Hepatocyte (in vitro differentiated cells): ENCODE results near the gene ZNF829. TPM values are rescaled to one million over a fixed set of nuclear protein-coding genes. Genes with fewer than 3 reads are reported as not detected.

ENCODE experiments used
- DNase-seq: peaks from one replicate; pipeline ENCODE4 v3.0.0-alpha.2; 2016; ENCODE audit warnings: low spot score
- H2AFZ ChIP-seq: fragments of 200-600 bp; sonication (generic); 2 replicates; pipeline ENCODE4 v1.6.0; 2016; ENCODE audit warnings: antibody characterized with exemption, mild to moderate bottlenecking
- H3K27ac ChIP-seq: fragments of 200-600 bp; sonication (generic); 2 replicates; pipeline ENCODE4 v1.5.1; 2016; ENCODE audit warnings: mild to moderate bottlenecking
- H3K27me3 ChIP-seq: fragments of 200-600 bp; sonication (generic); 2 replicates; pipeline ENCODE4 v1.6.1; 2016
- H3K36me3 ChIP-seq: fragments of 200-600 bp; sonication (generic); replicated peaks from 2 replicates; pipeline ENCODE4 v1.5.1; 2016; ENCODE audit warnings: low read depth; ENCODE audit not compliant: insufficient read depth
- H3K4me1 ChIP-seq: fragments of 200-600 bp; sonication (generic); 2 replicates; pipeline ENCODE4 v1.5.1; 2016; ENCODE audit warnings: mild to moderate bottlenecking, moderate library complexity; ENCODE audit not compliant: insufficient read depth
- H3K4me2 ChIP-seq: fragments of 200-600 bp; sonication (generic); 2 replicates; pipeline ENCODE4 v1.6.0; 2016
- H3K4me3 ChIP-seq: fragments of 200-600 bp; sonication (generic); 2 replicates; pipeline ENCODE4 v1.5.1; 2016; ENCODE audit warnings: mild to moderate bottlenecking
- H3K79me2 ChIP-seq: fragments of 200-600 bp; sonication (generic); 2 replicates; pipeline ENCODE4 v1.6.0; 2017; ENCODE audit warnings: mild to moderate bottlenecking
- H3K9me2 ChIP-seq: fragments of 200-600 bp; sonication (generic); replicated peaks from 2 replicates; pipeline ENCODE4 v1.6.0; 2017; ENCODE audit warnings: mild to moderate bottlenecking; ENCODE audit not compliant: insufficient read depth
- H3K9me3 ChIP-seq: fragments of 200-600 bp; sonication (generic); 2 replicates; pipeline ENCODE4 v1.5.1; 2016; ENCODE audit warnings: low read depth, mild to moderate bottlenecking
- H4K20me1 ChIP-seq: fragments of 200-600 bp; sonication (generic); 2 replicates; pipeline ENCODE4 v1.6.0; 2016; ENCODE audit warnings: mild to moderate bottlenecking; ENCODE audit not compliant: insufficient read depth, poor library complexity, severe bottlenecking
- CTCF ChIP-seq: fragments of 200-600 bp; sonication (generic); IDR thresholded peaks from 2 replicates; pipeline ENCODE4 v1.5.1; 2016; ENCODE audit warnings: antibody characterized with exemption, mild to moderate bottlenecking; ENCODE audit not compliant: poor library complexity
- EZH2 ChIP-seq: fragments of 200-600 bp; sonication (generic); IDR thresholded peaks from 2 replicates; pipeline ENCODE4 v1.6.1; 2016; ENCODE audit warnings: antibody characterized with exemption, mild to moderate bottlenecking, borderline replicate concordance
- EZH2phosphoT487 ChIP-seq: fragments of 200-600 bp; sonication (generic); IDR thresholded peaks from one replicate; pipeline ENCODE4 v1.6.1; 2018; ENCODE audit warnings: antibody characterized with exemption, mild to moderate bottlenecking, low read depth, moderate library complexity; ENCODE audit not compliant: unreplicated experiment, severe bottlenecking
- WGBS: methylation state at CpG from one replicate; pipeline ENCODE4 v1.1.6; 2016; ENCODE audit warnings: low lambda C conversion rate; ENCODE audit errors: missing lambda C conversion rate; 5-methylcytosine and 5-hydroxymethylcytosine counted together
- polyA plus RNA-seq: library from polyadenylated mRNA; unstranded; fragments of >200 nt; fragmentation: Nextera tagmentation; extraction: Ambion mirVana; gene quantifications from 2 replicates; pipeline ENCODE4 v1.2.1, GENCODE V29; 2016
- total RNA-seq: library from RNA; depleted of rRNA; stranded (reverse); fragments of >200 nt; gene quantifications from 2 replicates; pipeline ENCODE4 v1.2.3, GENCODE V29; 2014

Gene ZNF829
- total and polyA plus RNA-seq, 2 experiments from 2014 or later = 0.83 to 2.0 TPM

DNA sequence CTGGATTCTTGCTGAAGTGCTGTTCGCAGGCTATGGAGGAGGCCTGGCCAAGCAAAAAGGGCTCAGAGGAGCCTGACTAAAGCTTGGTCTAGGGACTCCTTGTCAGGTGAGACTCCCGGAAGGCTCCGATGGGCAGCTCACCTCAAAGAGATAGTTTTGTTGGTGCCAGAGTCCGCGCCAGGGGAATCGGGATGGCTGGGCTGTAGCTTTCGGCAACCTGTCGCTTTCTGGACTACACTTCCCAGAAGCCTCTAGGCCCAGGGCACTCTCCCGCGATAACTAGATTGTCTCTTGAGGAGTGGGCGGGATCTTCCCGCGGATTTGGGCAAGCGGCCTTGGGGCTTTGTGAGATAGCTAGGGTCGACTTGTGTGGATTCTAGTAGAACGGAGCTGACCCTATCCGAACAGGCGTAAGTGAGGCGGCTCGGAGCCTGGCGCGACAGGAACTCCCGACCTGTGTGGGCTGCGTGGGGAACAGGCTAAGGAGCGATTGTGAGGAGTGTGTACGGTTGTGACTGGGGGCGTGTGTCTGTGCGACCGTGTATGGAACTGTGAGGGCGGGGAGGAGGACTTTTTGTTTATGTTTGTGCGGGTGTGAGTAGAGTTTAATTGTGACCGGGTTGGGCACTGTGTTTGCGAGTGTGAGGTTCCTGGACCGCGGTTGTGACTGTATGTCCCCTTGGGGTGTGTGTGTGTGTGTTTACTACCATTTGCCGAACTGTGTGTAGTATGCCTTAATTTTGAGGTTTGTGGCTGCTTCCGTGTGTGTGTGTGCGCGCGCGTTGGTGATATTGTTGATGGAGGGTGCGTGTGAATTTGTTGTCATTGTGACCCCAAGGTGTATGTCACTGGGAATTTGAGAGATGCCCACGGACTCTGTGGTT is 65.3 kb downstream of the ZNF829 start, which contains the start of gene ZNF345:
TSS of gene ZNF345 (plus strand) at position 318 of the 884 bp plus-strand sequence. CDS start 25,955 bp downstream, outside the sequence.
- under 1% methylated on average over 43 of the region's 43 CpGs for WGBS
- DNase-seq = peak; percentile 95
- Histone ChIP-seq H3K27ac (peak within 1 kb of the TSS; percentile 77), H3K4me2 (peak within 1 kb of the TSS; percentile 89), H3K79me2 (peaks cover 58% of the 10 kb centered on the region), H3K36me3 (peaks cover 1% of the 10 kb centered on the region), H3K27me3 (no peaks in the 10 kb centered on the region), H2AFZ (peak within 1 kb of the TSS; percentile 88), H3K9me3 (peaks cover 7% of the 10 kb centered on the region), H4K20me1 (no peaks in the 10 kb centered on the region), H3K4me1 (no peaks in the 10 kb centered on the region), H3K4me3 (peak within 1 kb of the TSS; percentile 85), H3K9me2 (no peaks in the 10 kb centered on the region)
- TF ChIP-seq CTCF = no peak
- no peak for TF ChIP-seq EZH2phosphoT487
- no peak for TF ChIP-seq EZH2

DNA sequence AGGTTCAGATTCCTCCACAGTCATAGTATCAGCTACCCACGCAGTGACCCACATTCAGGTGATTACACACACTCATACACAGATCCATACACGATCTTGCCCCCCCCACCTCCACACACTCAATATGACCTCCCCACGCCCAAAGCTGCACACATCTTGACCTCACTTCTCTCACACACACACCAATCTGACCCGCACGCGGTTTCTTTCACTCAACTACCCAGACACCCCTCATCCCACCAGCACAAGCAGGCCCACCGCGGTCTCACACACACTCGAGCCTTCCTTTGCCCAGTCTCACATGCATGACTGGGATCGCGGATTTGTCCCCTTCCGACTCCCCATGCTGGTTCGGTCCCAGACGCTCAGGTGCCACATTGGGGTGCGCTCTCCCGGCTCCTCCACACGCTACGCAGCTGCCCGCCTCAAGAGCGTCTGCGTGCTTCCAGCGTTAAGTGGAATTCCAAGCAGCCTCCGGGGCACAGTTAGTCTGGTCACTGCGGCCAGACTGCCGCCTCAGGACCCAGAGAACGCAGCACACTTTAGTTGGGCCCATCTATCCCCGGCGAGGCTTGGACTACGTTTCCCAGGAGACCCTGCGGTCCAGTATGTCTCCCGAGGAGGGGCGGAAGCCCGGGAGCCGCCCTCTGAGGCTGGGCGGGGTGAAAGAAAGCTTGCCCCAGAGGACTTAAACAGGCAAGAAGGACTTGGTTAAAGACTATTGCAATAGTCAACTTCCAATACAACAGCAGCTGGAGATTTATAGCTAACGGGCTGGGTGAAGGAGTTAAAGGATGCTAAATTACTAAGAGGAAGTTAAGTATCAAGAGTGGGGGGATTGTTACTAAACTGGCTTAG is 66.2 kb downstream of the ZNF829 start:
- Histone ChIP-seq H3K9me3 (peaks cover 5% of the 10 kb centered on the region), H3K27ac (peak overlapping the region; percentile 77), H3K27me3 (no peaks in the 10 kb centered on the region), H3K79me2 (peaks cover 54% of the 10 kb centered on the region), H2AFZ (peak overlapping the region; percentile 88), H3K36me3 (no peaks in the 10 kb centered on the region), H4K20me1 (no peaks in the 10 kb centered on the region), H3K9me2 (no peaks in the 10 kb centered on the region), H3K4me1 (no peaks in the 10 kb centered on the region), H3K4me2 (peak overlapping the region; percentile 89), H3K4me3 (peak overlapping the region; percentile 85)
- TF ChIP-seq CTCF (no peak), EZH2 (no peak), EZH2phosphoT487 (no peak)
- DNase-seq = peak; percentile 94
- WGBS = 3% methylated on average over 34 of the region's 36 CpGs

GRCh38 chr19:36847968-36848367 is 68.1 kb downstream of the ZNF829 start:
- DNase-seq = no peak
- H3K9me2 ChIP-seq = no peaks in the 10 kb centered on the region
- H3K4me3 ChIP-seq = no peak overlapping the region
- H3K4me1 ChIP-seq = no peaks in the 10 kb centered on the region
- H3K27me3 ChIP-seq = no peaks in the 10 kb centered on the region
- TF ChIP-seq EZH2 (no peak), EZH2phosphoT487 (no peak), CTCF (no peak)
- WGBS = 100% methylated on average over 1 of the region's 1 CpG
- H3K79me2 ChIP-seq = peaks cover 43% of the 10 kb centered on the region
- H3K36me3 ChIP-seq = no peaks in the 10 kb centered on the region
- H3K9me3 ChIP-seq = peaks cover 5% of the 10 kb centered on the region
- no peak overlapping the region for H3K4me2 ChIP-seq
- no peak overlapping the region for H3K27ac ChIP-seq
- no peaks in the 10 kb centered on the region for H4K20me1 ChIP-seq
- no peak overlapping the region for H2AFZ ChIP-seq
